Measurements from ENCODE around the gene PEX5L. TPM values are rescaled to one million over a fixed set of nuclear protein-coding genes. Genes with fewer than 3 reads are reported as not detected.

The PEX5L gene
- total and polyA plus RNA-seq, 2 donors (not counting 1 experiment from before 2014, with no cell fraction given) = not detected

GRCh38 chr3:179745079-179745478 is 291.7 kb downstream of the PEX5L start:
- POLR2A ChIA-PET = no interaction called here
- H3K4me3 ChIP-seq (ENCODE audit: control extremely low read depth in 1 of 5, extremely low read depth in 1 of 5, insufficient read depth in 1 of 5, low read depth in 2 of 5, low read length in 4 of 5) = no peak overlapping the region
- H3K4me3 Mint-ChIP-seq = no peak overlapping the region
- H3K27ac Mint-ChIP-seq = no peak overlapping the region
- no peaks in the 10 kb centered on the region for H3K27me3 ChIP-seq (replicated peaks in 1 of 4; ENCODE audit: control extremely low read depth in 1 of 4, control insufficient read depth in 3 of 4, insufficient read depth in 4 of 4, low read length in 3 of 4)
- no peak overlapping the region for H3K4me2 ChIP-seq (replicated peaks; ENCODE audit: low read depth, low read length, poor library complexity, severe bottlenecking)
- H3K4me1 Mint-ChIP-seq = no peaks in the 10 kb centered on the region
- H3K9me3 ChIP-seq (ENCODE audit: control extremely low read depth in 1 of 3, control insufficient read depth in 2 of 3, insufficient read depth in 1 of 3, low read length in 2 of 3) = no peaks in the 10 kb centered on the region
- 100% methylated on average over 1 of the region's 4 CpGs for WGBS (ENCODE audit: insufficient coverage)
- peaks cover 0 to 26% of the 10 kb centered on the region in 2 experiments for H3K36me3 ChIP-seq (replicated peaks in 1 of 2; ENCODE audit: control extremely low read depth in 1 of 2, control insufficient read depth in 1 of 2, extremely low read depth in 1 of 2, insufficient read depth in 2 of 2, low read length in 1 of 2)
- H3K4me1 ChIP-seq (ENCODE audit: control insufficient read depth in 2 of 2, insufficient read depth in 2 of 2, low read length in 2 of 2) = no peaks in the 10 kb centered on the region
- CTCF ChIA-PET = no interaction called here
- no peak overlapping the region for H2AFZ ChIP-seq (ENCODE audit: insufficient read depth, low read depth, low read length, poor library complexity, severe bottlenecking)
- TF ChIP-seq EZH2 (IDR thresholded peaks at IDR 0.05; ENCODE audit: borderline replicate concordance, insufficient read depth, low read depth, low read length, poor library complexity, severe bottlenecking) (no peak), CTCF (IDR thresholded peaks at IDR 0.05) (no peak)
- no peaks in the 10 kb centered on the region for H3K27me3 Mint-ChIP-seq
- H3K9me3 Mint-ChIP-seq (ENCODE audit: insufficient read depth) = no peaks in the 10 kb centered on the region
- H3K79me2 ChIP-seq (ENCODE audit: control insufficient read depth, insufficient read depth, low read length) = no peaks in the 10 kb centered on the region
- H4K20me1 ChIP-seq (ENCODE audit: control insufficient read depth, insufficient read depth, low read length, poor library complexity, severe bottlenecking) = no peaks in the 10 kb centered on the region
- intact Hi-C loops (cut with micrococcal nuclease) = no loop called here
- H3K9ac ChIP-seq (ENCODE audit: low read length) = no peak overlapping the region
- DNase-seq (no peak), ATAC-seq (ENCODE audit: low read depth) (no peak)
- no peak overlapping the region for H3K27ac ChIP-seq (ENCODE audit: low read length in 2 of 2)
